SK-N-SH treated with all-trans-retinoic acid at 6 μM for 48 hours (cell line): Measurements from ENCODE around the gene OPA3.

ENCODE experiments used
- ARNTL ChIP-seq: fragments of 450-650 bp; formaldehyde crosslinking; IDR thresholded peaks from 2 replicates; pipeline ENCODE4 v1.5.0; 2020; ENCODE audit warnings: low read depth, mild to moderate bottlenecking, moderate library complexity, borderline replicate concordance
- CSDC2 ChIP-seq: fragments of 250-450 bp; sonication (Bioruptor Pico); IDR thresholded peaks from 2 replicates; pipeline ENCODE4 v1.5.0; 2020; ENCODE audit warnings: mild to moderate bottlenecking, moderate library complexity
- ESRRG ChIP-seq: fragments of 250-450 bp; sonication (Bioruptor Pico); IDR thresholded peaks from 2 replicates; pipeline ENCODE4 v1.6.1; 2021; ENCODE audit warnings: mild to moderate bottlenecking
- ISL1 ChIP-seq: fragments of 250-450 bp; sonication (Bioruptor Pico); IDR thresholded peaks from 2 replicates; pipeline ENCODE4 v2.1.2; 2022; ENCODE audit warnings: mild to moderate bottlenecking, moderate library complexity
- OSR1 ChIP-seq: fragments of 250-450 bp; sonication (Bioruptor Pico); IDR thresholded peaks from 2 replicates; pipeline ENCODE4 v1.8.0; 2022; ENCODE audit warnings: moderate library complexity, mild to moderate bottlenecking, inconsistent platforms
- RARB ChIP-seq: fragments of 250-450 bp; sonication (Bioruptor Pico); IDR thresholded peaks from 2 replicates; pipeline ENCODE4 v1.8.0; 2021; ENCODE audit warnings: mild to moderate bottlenecking, moderate library complexity
- TSHZ2 ChIP-seq: fragments of 250-450 bp; sonication (Bioruptor Pico); IDR thresholded peaks from 2 replicates; pipeline ENCODE4 v1.5.0; 2020; ENCODE audit warnings: mild to moderate bottlenecking, moderate library complexity
- ZFP30 ChIP-seq: fragments of 450-650 bp; formaldehyde crosslinking; IDR thresholded peaks from 2 replicates; pipeline ENCODE4 v1.5.0; 2022; ENCODE audit warnings: mild to moderate bottlenecking, moderate library complexity
- ZNF565 ChIP-seq: fragments of 450-650 bp; formaldehyde crosslinking; conservative IDR thresholded peaks from 2 replicates; pipeline ENCODE4 v1.5.0; 2020; ENCODE audit warnings: low read depth, mild to moderate bottlenecking, moderate library complexity
- TF ChIP-seq, protein P1 (sequence below): fragments of 250-450 bp; sonication (Bioruptor Pico); IDR thresholded peaks from 2 replicates; pipeline ENCODE4 v1.8.0; 2021; ENCODE audit warnings: low read depth, mild to moderate bottlenecking, moderate library complexity, borderline replicate concordance
- TF ChIP-seq, protein P2 (sequence below): fragments of 250-450 bp; sonication (Bioruptor Pico); IDR thresholded peaks from 2 replicates; pipeline ENCODE4 v1.5.1; 2020; ENCODE audit warnings: low read depth, mild to moderate bottlenecking, moderate library complexity
- TF ChIP-seq, protein P3 (sequence below): fragments of 250-450 bp; sonication (Bioruptor Pico); IDR thresholded peaks from 2 replicates; pipeline ENCODE4 v1.8.0; 2020; ENCODE audit warnings: mild to moderate bottlenecking, moderate library complexity, borderline replicate concordance

- TF ChIP-seq RARB (CRISPR knock-in tag), result no peak
- TF ChIP-seq ZFP30 (CRISPR knock-in tag), result no peak
- TF ChIP-seq, protein P1, sequence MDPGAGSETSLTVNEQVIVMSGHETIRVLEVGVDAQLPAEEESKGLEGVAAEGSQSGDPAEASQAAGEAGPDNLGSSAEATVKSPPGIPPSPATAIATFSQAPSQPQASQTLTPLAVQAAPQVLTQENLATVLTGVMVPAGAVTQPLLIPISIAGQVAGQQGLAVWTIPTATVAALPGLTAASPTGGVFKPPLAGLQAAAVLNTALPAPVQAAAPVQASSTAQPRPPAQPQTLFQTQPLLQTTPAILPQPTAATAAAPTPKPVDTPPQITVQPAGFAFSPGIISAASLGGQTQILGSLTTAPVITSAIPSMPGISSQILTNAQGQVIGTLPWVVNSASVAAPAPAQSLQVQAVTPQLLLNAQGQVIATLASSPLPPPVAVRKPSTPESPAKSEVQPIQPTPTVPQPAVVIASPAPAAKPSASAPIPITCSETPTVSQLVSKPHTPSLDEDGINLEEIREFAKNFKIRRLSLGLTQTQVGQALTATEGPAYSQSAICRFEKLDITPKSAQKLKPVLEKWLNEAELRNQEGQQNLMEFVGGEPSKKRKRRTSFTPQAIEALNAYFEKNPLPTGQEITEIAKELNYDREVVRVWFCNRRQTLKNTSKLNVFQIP, result no peak
- TF ChIP-seq, protein P2, sequence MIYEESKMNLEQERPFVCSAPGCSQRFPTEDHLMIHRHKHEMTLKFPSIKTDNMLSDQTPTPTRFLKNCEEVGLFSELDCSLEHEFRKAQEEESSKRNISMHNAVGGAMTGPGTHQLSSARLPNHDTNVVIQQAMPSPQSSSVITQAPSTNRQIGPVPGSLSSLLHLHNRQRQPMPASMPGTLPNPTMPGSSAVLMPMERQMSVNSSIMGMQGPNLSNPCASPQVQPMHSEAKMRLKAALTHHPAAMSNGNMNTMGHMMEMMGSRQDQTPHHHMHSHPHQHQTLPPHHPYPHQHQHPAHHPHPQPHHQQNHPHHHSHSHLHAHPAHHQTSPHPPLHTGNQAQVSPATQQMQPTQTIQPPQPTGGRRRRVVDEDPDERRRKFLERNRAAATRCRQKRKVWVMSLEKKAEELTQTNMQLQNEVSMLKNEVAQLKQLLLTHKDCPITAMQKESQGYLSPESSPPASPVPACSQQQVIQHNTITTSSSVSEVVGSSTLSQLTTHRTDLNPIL (CRISPR knock-in tag), result no peak
- TF ChIP-seq ARNTL (CRISPR knock-in tag), result no peak
- TF ChIP-seq, protein P3, sequence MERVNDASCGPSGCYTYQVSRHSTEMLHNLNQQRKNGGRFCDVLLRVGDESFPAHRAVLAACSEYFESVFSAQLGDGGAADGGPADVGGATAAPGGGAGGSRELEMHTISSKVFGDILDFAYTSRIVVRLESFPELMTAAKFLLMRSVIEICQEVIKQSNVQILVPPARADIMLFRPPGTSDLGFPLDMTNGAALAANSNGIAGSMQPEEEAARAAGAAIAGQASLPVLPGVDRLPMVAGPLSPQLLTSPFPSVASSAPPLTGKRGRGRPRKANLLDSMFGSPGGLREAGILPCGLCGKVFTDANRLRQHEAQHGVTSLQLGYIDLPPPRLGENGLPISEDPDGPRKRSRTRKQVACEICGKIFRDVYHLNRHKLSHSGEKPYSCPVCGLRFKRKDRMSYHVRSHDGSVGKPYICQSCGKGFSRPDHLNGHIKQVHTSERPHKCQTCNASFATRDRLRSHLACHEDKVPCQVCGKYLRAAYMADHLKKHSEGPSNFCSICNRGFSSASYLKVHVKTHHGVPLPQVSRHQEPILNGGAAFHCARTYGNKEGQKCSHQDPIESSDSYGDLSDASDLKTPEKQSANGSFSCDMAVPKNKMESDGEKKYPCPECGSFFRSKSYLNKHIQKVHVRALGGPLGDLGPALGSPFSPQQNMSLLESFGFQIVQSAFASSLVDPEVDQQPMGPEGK (CRISPR knock-in tag), result no peak
- TF ChIP-seq OSR1 (CRISPR knock-in tag), result no peak
- no peak for TF ChIP-seq ZNF565 (CRISPR knock-in tag)
- no peak for TF ChIP-seq ESRRG
- TF ChIP-seq TSHZ2, result no peak
- TF ChIP-seq ISL1, result no peak
- TF ChIP-seq CSDC2 (CRISPR knock-in tag), result no peak
These were observed 31.1 kb downstream of the OPA3 start for GRCh38 chr19:45553464-45553863.
